ENCODE results near the gene CPNE4.

GRCh38 chr3:131868203-131868602, 166.6 kb downstream of the CPNE4 start:
- no peak for TF ChIP-seq CTCF (IDR thresholded peaks at IDR 0.05)
- no peak for TF ChIP-seq POLR2A (IDR thresholded peaks at IDR 0.05; ENCODE audit: low read depth)
